Sigmoid colon (tissue), 4 donors: Measurements from ENCODE around the gene SAMD7.

ENCODE experiments used
- POLR2A ChIP-seq, 2 donors: fragments of 450-650 bp; IDR thresholded peaks; one replicate each; pipeline ENCODE4 v1.6.1; 2016; ENCODE audit warnings: antibody characterized with exemption in 2 of 2, mild to moderate bottlenecking in 2 of 2, moderate library complexity in 2 of 2
- POLR2AphosphoS5 ChIP-seq, 4 donors: sonication (generic); formaldehyde crosslinking; IDR thresholded peaks; one replicate each; pipeline ENCODE4 v1.6.1; 2017; ENCODE audit warnings: antibody characterized with exemption in 4 of 4
- TF ChIP-seq, protein P1 (sequence below), 4 experiments: fragments of 450-650 bp in 3 of 4; fragments of 200-600 bp in 1 of 4; IDR thresholded peaks; one replicate each; pipeline ENCODE4 v1.5.1; 2016 to 2019; ENCODE audit warnings: antibody characterized with exemption in 4 of 4, mild to moderate bottlenecking in 3 of 4, moderate library complexity in 2 of 4

GRCh38 chr3:169897284-169897683 is 14.1 kb upstream of the SAMD7 start:
- TF ChIP-seq POLR2AphosphoS5 (IDR thresholded peaks at IDR 0.05), result no peak
- no peak for TF ChIP-seq POLR2A (IDR thresholded peaks at IDR 0.05)
- TF ChIP-seq, protein P1, sequence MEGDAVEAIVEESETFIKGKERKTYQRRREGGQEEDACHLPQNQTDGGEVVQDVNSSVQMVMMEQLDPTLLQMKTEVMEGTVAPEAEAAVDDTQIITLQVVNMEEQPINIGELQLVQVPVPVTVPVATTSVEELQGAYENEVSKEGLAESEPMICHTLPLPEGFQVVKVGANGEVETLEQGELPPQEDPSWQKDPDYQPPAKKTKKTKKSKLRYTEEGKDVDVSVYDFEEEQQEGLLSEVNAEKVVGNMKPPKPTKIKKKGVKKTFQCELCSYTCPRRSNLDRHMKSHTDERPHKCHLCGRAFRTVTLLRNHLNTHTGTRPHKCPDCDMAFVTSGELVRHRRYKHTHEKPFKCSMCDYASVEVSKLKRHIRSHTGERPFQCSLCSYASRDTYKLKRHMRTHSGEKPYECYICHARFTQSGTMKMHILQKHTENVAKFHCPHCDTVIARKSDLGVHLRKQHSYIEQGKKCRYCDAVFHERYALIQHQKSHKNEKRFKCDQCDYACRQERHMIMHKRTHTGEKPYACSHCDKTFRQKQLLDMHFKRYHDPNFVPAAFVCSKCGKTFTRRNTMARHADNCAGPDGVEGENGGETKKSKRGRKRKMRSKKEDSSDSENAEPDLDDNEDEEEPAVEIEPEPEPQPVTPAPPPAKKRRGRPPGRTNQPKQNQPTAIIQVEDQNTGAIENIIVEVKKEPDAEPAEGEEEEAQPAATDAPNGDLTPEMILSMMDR (IDR thresholded peaks at IDR 0.05), result no peak
